ENCODE results near the gene KLK8. TPM values are rescaled to one million over a fixed set of nuclear protein-coding genes. Genes with fewer than 3 reads are reported as not detected.
A peak's percentile ranks its signal among the peaks of the same experiment; 100 is the strongest.

Gene KLK8
- not detected for total RNA-seq

GRCh38 chr19:51001515-51001914 is at the start of gene KLK8:
KLK8 (minus strand) TSS chr19:51001604; CDS start chr19:51001167, 437 bp downstream.
- Mint-ChIP-seq H3K27ac (no peak within 1 kb of the TSS), H3K4me3 (no peak within 1 kb of the TSS), H3K9me3 (no peaks in the 10 kb centered on the region), H3K4me1 (ENCODE audit: low read depth in 2 of 2) (peaks cover 0 to 4% of the 10 kb centered on the region in 2 donors), H3K36me3 (no peaks in the 10 kb centered on the region), H3K27me3 (peaks cover 38 to 53% of the 10 kb centered on the region in 2 donors)
- ATAC-seq = no peak
- no peak for DNase-seq (ENCODE audit: low spot score)

DNA sequence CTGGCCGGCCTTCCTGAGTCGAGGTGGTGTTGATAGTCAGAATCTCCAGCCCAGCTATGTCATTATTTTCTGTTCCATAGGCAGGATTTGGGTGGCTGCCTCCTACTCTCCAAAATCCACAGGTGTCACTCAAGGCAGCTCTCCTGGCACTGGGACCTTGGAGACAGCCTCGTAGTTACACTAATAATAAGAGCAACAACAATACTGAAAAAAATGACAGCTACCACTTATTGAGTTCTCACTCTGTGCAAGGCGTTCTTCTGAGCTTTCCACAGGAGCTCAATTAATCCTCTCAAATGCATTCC is 45.6 kb upstream of the KLK8 start:
- no peak overlapping the region for H3K4me3 Mint-ChIP-seq
- H3K36me3 Mint-ChIP-seq = no peaks in the 10 kb centered on the region
- no peak overlapping the region for H3K27ac Mint-ChIP-seq
- H3K27me3 Mint-ChIP-seq = peaks cover 15 to 26% of the 10 kb centered on the region in 2 donors
- DNase-seq (ENCODE audit: low spot score) (no peak), ATAC-seq (no peak)
- H3K4me1 Mint-ChIP-seq (ENCODE audit: low read depth in 2 of 2) = no peaks in the 10 kb centered on the region
- H3K9me3 Mint-ChIP-seq = no peaks in the 10 kb centered on the region

DNA sequence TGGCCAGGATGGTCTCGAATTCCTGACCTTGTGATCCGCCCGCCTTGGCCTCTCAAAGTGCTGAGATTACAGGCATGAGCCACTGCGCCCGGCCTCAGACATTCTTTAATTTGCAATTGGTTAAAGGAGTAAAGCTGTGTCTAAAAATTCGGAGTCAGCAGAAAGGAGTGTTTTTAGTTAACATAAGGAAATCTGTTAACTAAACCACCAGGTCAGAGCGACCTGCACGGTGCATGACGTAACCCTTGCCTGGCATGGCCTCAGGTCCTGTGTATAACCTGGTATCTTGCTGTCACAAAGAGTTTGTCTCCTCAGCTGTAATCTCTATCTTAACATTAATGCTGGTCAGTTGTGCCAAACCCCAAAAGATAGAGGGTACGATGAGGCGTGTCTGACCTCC is 42.9 kb upstream of the KLK8 start:
- Mint-ChIP-seq H3K27me3 (peaks cover 15 to 26% of the 10 kb centered on the region in 2 donors), H3K4me3 (no peak overlapping the region), H3K27ac (no peak overlapping the region), H3K36me3 (no peaks in the 10 kb centered on the region), H3K9me3 (no peaks in the 10 kb centered on the region), H3K4me1 (ENCODE audit: low read depth in 2 of 2) (no peaks in the 10 kb centered on the region)
- DNase-seq (ENCODE audit: low spot score) = no peak
- no peak for ATAC-seq

- Mint-ChIP-seq H3K27ac (no peak overlapping the region), H3K36me3 (no peaks in the 10 kb centered on the region), H3K9me3 (no peaks in the 10 kb centered on the region), H3K27me3 (peaks cover 8 to 25% of the 10 kb centered on the region in 2 donors), H3K4me1 (ENCODE audit: low read depth in 2 of 2) (no peaks in the 10 kb centered on the region), H3K4me3 (no peak overlapping the region)
- DNase-seq (ENCODE audit: low spot score) (no peak), ATAC-seq (peak in 1 of 2 donors; percentile 36)
Observed at GRCh38 chr19:51043497-51043896, 42.1 kb upstream of the KLK8 start.

DNA sequence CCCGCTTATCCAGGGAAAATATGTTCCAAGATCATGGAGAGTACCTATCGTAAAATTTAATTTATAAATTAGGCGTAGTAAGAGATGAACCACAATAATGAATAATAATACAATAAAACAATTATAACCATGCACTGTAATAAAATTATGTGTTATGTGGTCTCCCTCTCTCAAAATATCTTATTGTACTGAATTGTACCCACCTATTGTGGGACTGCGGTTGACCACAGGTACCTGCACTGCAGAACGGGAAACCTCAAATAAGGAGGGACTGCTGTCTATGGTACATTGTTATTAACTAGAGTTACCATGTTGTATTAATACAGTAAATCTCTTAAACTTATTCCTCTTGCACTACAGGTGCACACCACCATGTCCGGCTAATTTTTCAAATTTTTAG is 38.7 kb upstream of the KLK8 start:
- H3K4me3 Mint-ChIP-seq = no peak overlapping the region
- H3K36me3 Mint-ChIP-seq = no peaks in the 10 kb centered on the region
- no peaks in the 10 kb centered on the region for H3K4me1 Mint-ChIP-seq (ENCODE audit: low read depth in 2 of 2)
- H3K9me3 Mint-ChIP-seq = no peaks in the 10 kb centered on the region
- H3K27ac Mint-ChIP-seq = no peak overlapping the region
- peaks cover 4 to 6% of the 10 kb centered on the region in 2 donors for H3K27me3 Mint-ChIP-seq
- ATAC-seq (no peak), DNase-seq (ENCODE audit: low spot score) (no peak)

DNA sequence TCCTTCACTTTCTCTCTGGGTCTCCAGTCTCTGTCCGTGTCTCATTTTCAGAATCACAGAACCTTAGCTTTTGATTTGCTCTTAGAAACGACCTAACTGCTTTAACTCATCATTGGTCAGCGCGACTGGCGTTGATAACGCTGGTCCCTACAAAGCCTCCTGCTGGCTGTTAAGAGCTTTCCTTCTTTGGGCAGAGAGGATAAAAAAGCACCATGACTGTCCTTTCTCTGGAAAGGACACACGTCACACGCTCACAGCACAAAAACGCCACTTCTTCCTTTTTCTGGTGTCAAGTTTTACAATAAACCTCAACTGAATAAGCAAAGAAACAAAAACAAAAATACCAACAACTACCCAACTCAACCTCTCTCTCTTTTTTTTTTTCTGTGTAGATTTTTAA is 35.1 kb upstream of the KLK8 start:
- ATAC-seq = no peak
- Mint-ChIP-seq H3K4me3 (no peak overlapping the region), H3K4me1 (ENCODE audit: low read depth in 2 of 2) (no peaks in the 10 kb centered on the region), H3K27ac (no peak overlapping the region), H3K9me3 (no peaks in the 10 kb centered on the region), H3K27me3 (peaks cover 15 to 24% of the 10 kb centered on the region in 2 donors), H3K36me3 (no peaks in the 10 kb centered on the region)
- DNase-seq (ENCODE audit: low spot score) = no peak

- H3K4me1 Mint-ChIP-seq (ENCODE audit: low read depth in 2 of 2) = no peaks in the 10 kb centered on the region
- H3K27me3 Mint-ChIP-seq = peaks cover 22 to 35% of the 10 kb centered on the region in 2 donors
- DNase-seq (ENCODE audit: low spot score) = no peak
- ATAC-seq = no peak
- no peaks in the 10 kb centered on the region for H3K36me3 Mint-ChIP-seq
- no peaks in the 10 kb centered on the region for H3K9me3 Mint-ChIP-seq
- H3K4me3 Mint-ChIP-seq = no peak within 1 kb of the TSS
- peak within 1 kb of the TSS in 1 of 2 donors; percentile 6 for H3K27ac Mint-ChIP-seq
Observed at GRCh38 chr19:51034704-51035103, 33.3 kb upstream of the KLK8 start, which contains the start of gene KLK12. KLK12 (minus strand) TSS chr19:51035002; CDS start chr19:51034621, 381 bp downstream.

GRCh38 chr19:51031880-51032225 is 30.4 kb upstream of the KLK8 start:
- Mint-ChIP-seq H3K9me3 (no peaks in the 10 kb centered on the region), H3K4me3 (no peak overlapping the region), H3K36me3 (no peaks in the 10 kb centered on the region), H3K27ac (no peak overlapping the region), H3K4me1 (ENCODE audit: low read depth in 2 of 2) (peaks cover 0 to under 1% of the 10 kb centered on the region in 2 donors), H3K27me3 (peaks cover 26 to 44% of the 10 kb centered on the region in 2 donors)
- ATAC-seq (no peak), DNase-seq (ENCODE audit: low spot score) (no peak)

DNA sequence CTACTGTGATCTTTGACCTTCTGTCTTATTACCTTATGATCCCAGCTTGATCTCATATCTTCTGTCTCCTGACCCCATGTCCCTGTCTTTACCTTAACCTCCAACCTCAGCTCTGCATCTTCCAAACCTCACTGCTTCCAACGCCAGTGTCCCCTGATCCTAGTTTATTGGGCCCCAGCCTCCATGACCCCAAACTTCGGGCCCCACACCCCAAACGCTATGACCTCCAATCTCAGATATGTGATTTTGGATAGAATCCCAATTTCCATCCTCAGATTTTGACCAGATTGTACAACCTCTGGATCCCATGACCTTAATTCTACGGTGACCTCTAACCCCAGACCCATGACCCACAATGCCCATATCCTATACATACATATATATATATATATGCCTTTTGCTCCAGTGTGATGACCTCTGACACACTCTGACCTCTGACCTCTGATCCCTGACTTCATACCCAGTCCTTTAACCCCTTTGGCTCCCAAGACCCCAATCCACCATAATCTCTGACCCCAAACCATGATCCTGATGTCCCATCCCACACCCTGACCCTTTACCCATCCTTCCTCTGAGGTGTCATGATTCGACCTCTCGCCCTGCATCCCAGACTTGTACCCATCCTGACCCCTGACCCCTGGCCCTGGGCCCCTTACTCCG is 29.9 kb upstream of the KLK8 start:
- no peak for ATAC-seq
- Mint-ChIP-seq H3K4me1 (ENCODE audit: low read depth in 2 of 2) (peaks cover 0 to 3% of the 10 kb centered on the region in 2 donors), H3K27ac (no peak overlapping the region), H3K36me3 (no peaks in the 10 kb centered on the region), H3K9me3 (no peaks in the 10 kb centered on the region), H3K4me3 (no peak overlapping the region), H3K27me3 (peaks cover 29 to 49% of the 10 kb centered on the region in 2 donors)
- DNase-seq (ENCODE audit: low spot score) = no peak

DNA sequence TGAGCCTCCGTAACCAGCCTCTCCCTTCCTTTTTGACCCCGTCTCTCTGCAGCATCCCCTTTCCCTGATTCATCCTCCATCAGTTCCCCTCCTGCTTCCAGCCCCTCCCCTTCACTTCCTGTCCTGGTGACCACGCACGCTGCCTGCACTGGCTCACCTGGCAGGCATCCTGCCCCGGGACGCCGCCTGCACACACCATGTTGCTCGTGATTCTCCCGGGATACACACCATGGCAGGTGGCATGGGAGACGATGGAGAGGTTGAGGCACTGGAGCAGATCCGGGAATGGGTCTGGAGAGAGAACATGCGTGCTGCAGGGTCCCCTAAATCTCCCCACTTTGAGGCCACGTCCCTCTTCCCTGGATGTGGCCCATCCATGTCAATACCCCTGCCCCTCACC is 29.2 kb upstream of the KLK8 start:
- DNase-seq (ENCODE audit: low spot score) (no peak), ATAC-seq (no peak)
- Mint-ChIP-seq H3K27ac (no peak overlapping the region), H3K9me3 (no peaks in the 10 kb centered on the region), H3K36me3 (no peaks in the 10 kb centered on the region), H3K4me3 (no peak overlapping the region), H3K4me1 (ENCODE audit: low read depth in 2 of 2) (peaks cover 0 to 3% of the 10 kb centered on the region in 2 donors), H3K27me3 (peaks cover 29 to 49% of the 10 kb centered on the region in 2 donors)

GRCh38 chr19:51029718-51030117 is 28.3 kb upstream of the KLK8 start:
- H3K4me1 Mint-ChIP-seq (ENCODE audit: low read depth in 2 of 2) = peaks cover 0 to 3% of the 10 kb centered on the region in 2 donors
- no peak for ATAC-seq
- no peaks in the 10 kb centered on the region for H3K36me3 Mint-ChIP-seq
- H3K27me3 Mint-ChIP-seq = peaks cover 23 to 40% of the 10 kb centered on the region in 2 donors
- no peak overlapping the region for H3K27ac Mint-ChIP-seq
- no peak for DNase-seq (ENCODE audit: low spot score)
- no peaks in the 10 kb centered on the region for H3K9me3 Mint-ChIP-seq
- no peak overlapping the region for H3K4me3 Mint-ChIP-seq

DNA sequence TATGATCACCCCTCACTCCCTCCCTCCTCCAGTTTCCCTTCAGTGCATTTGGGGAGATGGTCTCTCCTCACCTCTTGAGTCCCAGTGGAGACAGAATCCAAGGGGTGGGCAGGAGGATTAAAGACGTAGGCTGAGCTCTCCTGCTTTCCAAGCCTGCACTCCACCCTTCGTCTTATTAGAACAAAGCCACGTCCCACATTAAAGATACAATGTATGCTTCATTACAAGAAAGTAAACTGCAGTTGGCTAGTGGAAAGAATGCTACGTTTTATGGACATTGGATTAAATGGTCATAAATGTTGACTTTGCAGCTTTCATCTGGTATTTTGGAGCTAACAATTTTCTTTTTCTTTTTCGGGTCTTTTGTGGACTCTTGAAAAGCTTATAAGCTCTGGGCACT is 26.5 kb upstream of the KLK8 start:
- Mint-ChIP-seq H3K9me3 (no peaks in the 10 kb centered on the region), H3K36me3 (no peaks in the 10 kb centered on the region), H3K27ac (no peak overlapping the region), H3K27me3 (peaks cover 27 to 31% of the 10 kb centered on the region in 2 donors), H3K4me3 (no peak overlapping the region), H3K4me1 (ENCODE audit: low read depth in 2 of 2) (peaks cover 0 to 3% of the 10 kb centered on the region in 2 donors)
- no peak for DNase-seq (ENCODE audit: low spot score)
- no peak for ATAC-seq

DNA sequence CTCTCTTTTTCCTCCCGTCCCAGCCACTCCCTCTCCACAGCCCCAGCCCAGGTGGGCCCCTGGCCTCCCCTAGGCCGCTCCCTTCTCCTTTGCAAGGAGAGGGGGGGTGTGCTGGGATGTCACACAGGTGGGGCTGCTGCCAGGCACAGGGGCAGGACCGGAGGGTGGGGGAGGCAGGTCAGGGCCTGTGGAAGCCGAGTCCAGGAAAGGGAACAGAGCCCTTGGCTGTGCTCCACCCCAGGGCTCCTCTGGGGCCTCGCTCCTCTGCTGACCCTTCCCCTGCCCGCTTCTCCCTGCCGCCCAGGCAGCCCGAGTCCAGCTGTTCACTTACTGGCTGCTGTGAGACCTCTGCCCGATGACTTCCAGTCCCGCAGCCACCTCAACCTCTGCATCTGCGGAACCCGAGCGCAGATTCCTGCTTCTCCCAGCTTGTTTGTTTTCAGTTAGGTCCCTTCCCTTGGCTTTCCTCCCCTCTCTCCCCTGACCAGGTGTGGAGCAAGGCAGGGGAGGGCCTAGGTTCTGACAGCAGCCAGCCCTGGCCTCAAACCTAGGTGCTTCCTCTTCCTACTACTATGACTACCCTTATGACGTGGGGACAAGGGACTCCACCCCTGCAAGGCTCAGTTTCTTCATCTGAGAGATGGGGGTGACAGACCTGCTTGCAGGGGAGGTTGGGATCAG is 25.9 kb upstream of the KLK8 start:
- DNase-seq (ENCODE audit: low spot score) (no peak), ATAC-seq (no peak)
- Mint-ChIP-seq H3K36me3 (no peaks in the 10 kb centered on the region), H3K4me1 (ENCODE audit: low read depth in 2 of 2) (peaks cover 0 to 3% of the 10 kb centered on the region in 2 donors), H3K27ac (no peak overlapping the region), H3K4me3 (no peak overlapping the region), H3K27me3 (peaks cover 31 to 37% of the 10 kb centered on the region in 2 donors), H3K9me3 (no peaks in the 10 kb centered on the region)

DNA sequence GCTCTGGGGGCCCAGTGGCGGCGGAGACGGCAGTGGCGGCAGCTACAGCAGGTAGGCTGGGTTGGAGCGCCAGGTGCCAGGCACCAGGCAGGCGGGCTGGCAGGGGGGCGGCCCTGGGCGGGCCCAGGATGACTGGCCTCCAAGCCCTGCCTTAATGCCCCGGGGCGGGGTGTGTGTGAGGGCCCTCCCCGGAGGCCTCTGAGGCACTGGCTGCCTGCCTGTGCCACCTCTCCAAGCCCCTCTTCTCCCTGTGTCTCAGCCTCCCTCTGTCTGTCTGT is 25.1 kb upstream of the KLK8 start, which contains the start of gene KLK11:
Gene KLK11, minus strand, starts transcription at position 63 of the 278 bp plus-strand sequence. CDS start 985 bp downstream, outside the sequence.
- Mint-ChIP-seq H3K9me3 (no peaks in the 10 kb centered on the region), H3K27ac (no peak within 1 kb of the TSS), H3K36me3 (no peaks in the 10 kb centered on the region), H3K4me3 (no peak within 1 kb of the TSS), H3K27me3 (peaks cover 30 to 34% of the 10 kb centered on the region in 2 donors), H3K4me1 (ENCODE audit: low read depth in 2 of 2) (peaks cover 0 to 3% of the 10 kb centered on the region in 2 donors)
- no peak for DNase-seq (ENCODE audit: low spot score)
- ATAC-seq = peak in 1 of 2 donors; percentile 12

Data from natural killer cell treated with Interleukin-12 subunit alpha and Interleukin-12 subunit beta and Interleukin-15 and Interleukin-18, amount 100 ng/mL, for 72 hours (primary cell).